PC-3 (cell line): ENCODE measurements around the gene RBM47.
"Not testable (repeated sequence)": the region's sequence is repeated elsewhere in the genome, so short reads cannot be mapped to it uniquely, and the experiment has no call there.

Experiments
- CTCF ChIP-seq: fragments of 300-600 bp; sonication (generic); conservative IDR thresholded peaks from 2 replicates; pipeline ENCODE4 v1.5.1; 2017; ENCODE audit warnings: antibody characterized with exemption, low read depth, mild to moderate bottlenecking, low read length
- EZH2 ChIP-seq: fragments of 300-600 bp; sonication (generic); IDR thresholded peaks from one replicate; pipeline ENCODE4 v1.6.1; 2017; ENCODE audit warnings: antibody characterized with exemption, mild to moderate bottlenecking, low read length; ENCODE audit not compliant: unreplicated experiment
- EZH2phosphoT487 ChIP-seq: fragments of 300-600 bp; sonication (generic); IDR thresholded peaks from 2 replicates; pipeline ENCODE4 v1.6.1; 2018; ENCODE audit warnings: mild to moderate bottlenecking, antibody characterized with exemption, low read length, borderline replicate concordance

GRCh38 chr4:40545487-40545886 lies 84.2 kb downstream of the RBM47 start:
- not testable (repeated sequence) for TF ChIP-seq CTCF, EZH2, EZH2phosphoT487
